ENCODE measurements around the gene C1orf167. TPM values are rescaled to one million over a fixed set of nuclear protein-coding genes. Genes with fewer than 3 reads are reported as not detected.

C1orf167 gene
- total RNA-seq, 1 experiment from 2014 or later, result not detected

DNA sequence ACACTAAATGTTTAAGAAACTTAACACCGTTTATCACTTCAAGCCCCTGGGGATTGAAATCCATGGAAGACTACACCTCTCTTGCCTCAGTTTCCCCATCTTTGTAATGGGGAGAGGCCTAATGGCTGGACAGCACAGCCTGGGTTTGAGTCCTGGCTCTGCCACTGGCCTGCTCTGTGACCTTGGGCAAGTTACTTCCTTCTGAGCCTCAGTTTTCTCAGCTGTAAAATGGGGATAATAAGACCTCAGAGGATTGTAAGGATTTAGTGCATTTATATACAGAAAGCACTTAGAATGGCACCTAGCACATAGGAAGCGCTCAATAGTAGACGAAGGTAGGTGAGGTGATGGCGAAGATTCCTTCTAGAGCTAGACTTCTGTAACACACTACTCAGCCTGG lies 20.5 kb upstream of the C1orf167 start:
- intact Hi-C loops (cut with micrococcal nuclease), result no loop called here
- Histone ChIP-seq H3K36me3 (ENCODE audit: low read depth, low read length) (no peaks in the 10 kb centered on the region), H3K79me2 (ENCODE audit: low read length) (peaks cover 5% of the 10 kb centered on the region), H4K20me1 (ENCODE audit: low read length) (no peaks in the 10 kb centered on the region), H3K9me3 (ENCODE audit: low read length) (no peaks in the 10 kb centered on the region), H3K27me3 (ENCODE audit: low read length) (no peaks in the 10 kb centered on the region), H3K4me2 (ENCODE audit: low read length) (no peak overlapping the region), H2AFZ (ENCODE audit: low read length) (no peak overlapping the region), H3K27ac (ENCODE audit: low read length) (no peak overlapping the region), H3K4me3 (ENCODE audit: low read length) (no peak overlapping the region), H3F3A (ENCODE audit: low read length, unreplicated experiment) (peaks cover 4% of the 10 kb centered on the region), H3K4me1 (ENCODE audit: insufficient read depth, low read length) (peaks cover 20% of the 10 kb centered on the region), H3K9ac (ENCODE audit: low read length) (no peak overlapping the region), H3K9me2 (replicated peaks; ENCODE audit: low read length) (no peaks in the 10 kb centered on the region)
- POLR2A ChIA-PET (ENCODE audit: unreplicated experiment), result interaction anchor here (0.6 kb wide), 1 partner anchor 167 kb away, joined by 3 read pairs; no protein-coding TSS in a partner anchor
- no peak for ATAC-seq
- no peak for DNase-seq
- BruUV-seq (replicated peaks), result no TSS peak
- TF ChIP-seq, protein P1, sequence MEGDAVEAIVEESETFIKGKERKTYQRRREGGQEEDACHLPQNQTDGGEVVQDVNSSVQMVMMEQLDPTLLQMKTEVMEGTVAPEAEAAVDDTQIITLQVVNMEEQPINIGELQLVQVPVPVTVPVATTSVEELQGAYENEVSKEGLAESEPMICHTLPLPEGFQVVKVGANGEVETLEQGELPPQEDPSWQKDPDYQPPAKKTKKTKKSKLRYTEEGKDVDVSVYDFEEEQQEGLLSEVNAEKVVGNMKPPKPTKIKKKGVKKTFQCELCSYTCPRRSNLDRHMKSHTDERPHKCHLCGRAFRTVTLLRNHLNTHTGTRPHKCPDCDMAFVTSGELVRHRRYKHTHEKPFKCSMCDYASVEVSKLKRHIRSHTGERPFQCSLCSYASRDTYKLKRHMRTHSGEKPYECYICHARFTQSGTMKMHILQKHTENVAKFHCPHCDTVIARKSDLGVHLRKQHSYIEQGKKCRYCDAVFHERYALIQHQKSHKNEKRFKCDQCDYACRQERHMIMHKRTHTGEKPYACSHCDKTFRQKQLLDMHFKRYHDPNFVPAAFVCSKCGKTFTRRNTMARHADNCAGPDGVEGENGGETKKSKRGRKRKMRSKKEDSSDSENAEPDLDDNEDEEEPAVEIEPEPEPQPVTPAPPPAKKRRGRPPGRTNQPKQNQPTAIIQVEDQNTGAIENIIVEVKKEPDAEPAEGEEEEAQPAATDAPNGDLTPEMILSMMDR (conservative IDR thresholded peaks at IDR 0.05; ENCODE audit: low read depth, low read length), result no peak
- TF ChIP-seq EZH2phosphoT487 (IDR thresholded peaks at IDR 0.05; ENCODE audit: borderline replicate concordance, low read length) (no peak), EZH2 (IDR thresholded peaks at IDR 0.05; ENCODE audit: low read length, unreplicated experiment) (no peak)
- CTCF ChIA-PET, result no interaction called here

DNA sequence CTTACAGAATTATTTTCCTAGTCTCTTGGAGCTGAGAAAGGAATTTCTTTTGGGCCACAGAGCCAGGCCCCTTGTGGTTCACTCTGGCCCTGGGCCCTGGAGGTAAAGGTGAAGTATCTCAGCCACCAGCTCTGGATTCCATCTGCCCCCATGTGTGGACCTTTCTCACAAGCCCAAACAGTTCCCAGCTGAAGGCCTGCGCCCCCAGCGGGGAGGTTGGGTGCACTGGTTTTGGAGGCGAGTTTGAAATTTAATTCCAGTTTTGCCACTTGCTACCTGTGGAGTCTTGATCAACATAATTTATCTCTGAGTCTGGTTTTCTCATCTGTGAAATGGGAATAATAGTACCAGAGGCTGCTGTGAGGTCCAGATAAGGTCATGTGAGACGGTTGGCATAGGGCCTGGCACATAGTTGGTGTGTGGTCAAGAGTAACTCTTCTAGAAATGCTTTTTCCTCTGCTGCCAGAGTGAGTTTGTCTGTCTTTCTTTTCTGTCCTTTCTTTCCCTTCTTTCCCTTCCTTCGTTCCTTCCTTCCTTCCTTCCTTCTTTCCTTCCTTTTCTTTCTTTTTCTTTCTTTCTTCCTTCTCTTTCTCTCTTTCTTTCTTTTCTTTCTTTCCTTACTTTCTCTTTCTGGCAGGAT lies 20.0 kb upstream of the C1orf167 start:
- Histone ChIP-seq H3K4me3 (ENCODE audit: low read length) (no peak overlapping the region), H3K27me3 (ENCODE audit: low read length) (no peaks in the 10 kb centered on the region), H3F3A (ENCODE audit: low read length, unreplicated experiment) (peaks cover 4% of the 10 kb centered on the region), H3K4me2 (ENCODE audit: low read length) (no peak overlapping the region), H3K9me3 (ENCODE audit: low read length) (no peaks in the 10 kb centered on the region), H3K9me2 (replicated peaks; ENCODE audit: low read length) (no peaks in the 10 kb centered on the region), H3K9ac (ENCODE audit: low read length) (no peak overlapping the region), H2AFZ (ENCODE audit: low read length) (no peak overlapping the region), H3K36me3 (ENCODE audit: low read depth, low read length) (no peaks in the 10 kb centered on the region), H4K20me1 (ENCODE audit: low read length) (no peaks in the 10 kb centered on the region), H3K27ac (ENCODE audit: low read length) (no peak overlapping the region), H3K79me2 (ENCODE audit: low read length) (peaks cover 5% of the 10 kb centered on the region), H3K4me1 (ENCODE audit: insufficient read depth, low read length) (peaks cover 21% of the 10 kb centered on the region)
- intact Hi-C loops (cut with micrococcal nuclease), result no loop called here
- ATAC-seq, result no peak
- DNase-seq, result no peak
- CTCF ChIA-PET, result no interaction called here
- TF ChIP-seq, protein P1 (conservative IDR thresholded peaks at IDR 0.05; ENCODE audit: low read depth, low read length), result no peak
- TF ChIP-seq EZH2 (IDR thresholded peaks at IDR 0.05; ENCODE audit: low read length, unreplicated experiment), result no peak
- no peak for TF ChIP-seq EZH2phosphoT487 (IDR thresholded peaks at IDR 0.05; ENCODE audit: borderline replicate concordance, low read length)
- BruUV-seq (replicated peaks), result no TSS peak
- POLR2A ChIA-PET (ENCODE audit: unreplicated experiment), result interaction anchor here (0.5 to 0.6 kb wide), 2 partner anchors 18 to 166 kb away, joined by 3 to 17 read pairs; no protein-coding TSS in a partner anchor

DNA sequence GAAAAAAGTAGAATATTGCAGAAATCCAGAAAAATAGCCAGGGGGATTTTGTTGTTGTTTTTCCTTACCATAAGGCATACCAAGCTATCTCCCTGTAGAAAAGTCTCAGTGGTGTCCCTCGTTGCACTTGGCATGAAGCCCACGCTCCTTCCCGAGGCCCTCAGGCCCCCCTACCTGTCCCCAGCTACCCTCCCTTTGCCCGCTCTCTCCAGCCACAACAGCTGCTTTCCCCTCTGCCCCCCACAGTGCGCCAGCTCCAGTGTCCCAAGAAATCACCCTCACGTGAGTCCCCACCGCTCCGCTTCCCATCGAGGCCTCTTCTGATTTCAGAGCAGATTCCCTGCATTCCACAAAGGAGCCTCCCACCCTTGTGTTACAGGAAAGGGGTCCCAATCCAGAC lies 17.7 kb upstream of the C1orf167 start:
- Histone ChIP-seq H3K27ac (ENCODE audit: low read length) (no peak overlapping the region), H3F3A (ENCODE audit: low read length, unreplicated experiment) (peaks cover 4% of the 10 kb centered on the region), H3K4me1 (ENCODE audit: insufficient read depth, low read length) (peaks cover 14% of the 10 kb centered on the region), H3K27me3 (ENCODE audit: low read length) (no peaks in the 10 kb centered on the region), H3K9me2 (replicated peaks; ENCODE audit: low read length) (no peaks in the 10 kb centered on the region), H3K4me2 (ENCODE audit: low read length) (no peak overlapping the region), H3K9ac (ENCODE audit: low read length) (no peak overlapping the region), H3K4me3 (ENCODE audit: low read length) (no peak overlapping the region), H4K20me1 (ENCODE audit: low read length) (no peaks in the 10 kb centered on the region), H3K9me3 (ENCODE audit: low read length) (no peaks in the 10 kb centered on the region), H3K79me2 (ENCODE audit: low read length) (no peaks in the 10 kb centered on the region), H2AFZ (ENCODE audit: low read length) (no peak overlapping the region), H3K36me3 (ENCODE audit: low read depth, low read length) (no peaks in the 10 kb centered on the region; the same call in 1 of the 2 replicates)
- TF ChIP-seq EZH2phosphoT487 (IDR thresholded peaks at IDR 0.05; ENCODE audit: borderline replicate concordance, low read length) (no peak), EZH2 (IDR thresholded peaks at IDR 0.05; ENCODE audit: low read length, unreplicated experiment) (no peak)
- TF ChIP-seq, protein P1 (conservative IDR thresholded peaks at IDR 0.05; ENCODE audit: low read depth, low read length), result no peak
- CTCF ChIA-PET, result no interaction called here
- intact Hi-C loops (cut with micrococcal nuclease), result no loop called here
- ATAC-seq (no peak), DNase-seq (no peak)
- POLR2A ChIA-PET (ENCODE audit: unreplicated experiment), result no interaction called here
- BruUV-seq (replicated peaks), result no TSS peak

Data from PC-3 (cell line).